Testis (tissue), 3 donors: ENCODE measurements around the gene KLHL40. TPM values are rescaled to one million over a fixed set of nuclear protein-coding genes. Genes with fewer than 3 reads are reported as not detected.

Experiments used
- DNase-seq: peaks from one replicate; pipeline ENCODE4 v3.0.0-alpha.2; 2019
- H3K27ac ChIP-seq, 2 donors: fragments of 200-600 bp; sonication (generic); one replicate each; pipeline ENCODE4 v1.5.1; 2019
- H3K27me3 ChIP-seq: fragments of 200-600 bp; sonication (generic); one replicate; pipeline ENCODE4 v1.5.1; 2019
- H3K36me3 ChIP-seq: fragments of 200-600 bp; sonication (generic); one replicate; pipeline ENCODE4 v1.5.1; 2017; ENCODE audit warnings: low read depth; ENCODE audit errors: missing control alignments
- H3K4me1 ChIP-seq: fragments of 200-600 bp; sonication (generic); one replicate; pipeline ENCODE4 v1.5.1; 2019
- H3K4me3 ChIP-seq, 2 donors: fragments of 200-600 bp; sonication (generic); one replicate each; pipeline ENCODE4 v1.5.1; 2017 to 2019
- H3K9me3 ChIP-seq: fragments of 200-600 bp; sonication (generic); one replicate; pipeline ENCODE4 v1.5.1; 2017
- POLR2A ChIP-seq: fragments of 450-650 bp; IDR thresholded peaks from one replicate; pipeline ENCODE4 v1.6.1; 2017; ENCODE audit warnings: antibody characterized with exemption, mild to moderate bottlenecking, moderate library complexity
- WGBS, 2 donors: methylation state at CpG; one replicate each; pipeline ENCODE4 v1.1.5; 2018; 5-methylcytosine and 5-hydroxymethylcytosine counted together
- intact Hi-C: fragments of 100-400 bp; cut with DNase I; formaldehyde crosslinking; loops from one replicate; pipeline ENCODE4 v1.15.1; 2023; ENCODE audit warnings: low total_unique reads
- polyA plus RNA-seq: library from polyadenylated mRNA; stranded (reverse); fragments of 350-450 nt; fragmentation: Illumina TruSeq; extraction: RNeasy Lipid Tissue Mini Kit (QIAGEN cat#74804); gene quantifications from one replicate; pipeline ENCODE4 v1.2.3, GENCODE V29; 2014; ENCODE audit warnings: low read depth, low replicate concordance; ENCODE audit not compliant: insufficient read depth
- total RNA-seq, 2 donors: library from RNA; depleted of rRNA; stranded (reverse); fragments of >200 nt; gene quantifications; one replicate each; pipeline ENCODE4 v1.2.3, GENCODE V29; 2016
- TF ChIP-seq, protein P1 (sequence below), 3 experiments: fragments of 450-650 bp in 2 of 3; fragments of 200-600 bp in 1 of 3; sonication (generic) in 1 of 3; IDR thresholded peaks; one replicate each; pipeline ENCODE4 v1.5.1; 2016 to 2019; ENCODE audit warnings: antibody characterized with exemption in 3 of 3, mild to moderate bottlenecking in 2 of 3, moderate library complexity in 1 of 3

The KLHL40 gene
- total and polyA plus RNA-seq, 3 donors from 2014 or later = 0.62 to 3.2 (median 3.1) TPM

GRCh38 chr3:42640129-42640528 is 45.2 kb upstream of the KLHL40 start:
- intact Hi-C loops = no loop called here
- DNase-seq = no peak
- H3K9me3 ChIP-seq = no peaks in the 10 kb centered on the region
- no peaks in the 10 kb centered on the region for H3K27me3 ChIP-seq
- no peaks in the 10 kb centered on the region for H3K4me1 ChIP-seq
- H3K36me3 ChIP-seq = no peaks in the 10 kb centered on the region
- no peak for TF ChIP-seq POLR2A
- TF ChIP-seq, protein P1, sequence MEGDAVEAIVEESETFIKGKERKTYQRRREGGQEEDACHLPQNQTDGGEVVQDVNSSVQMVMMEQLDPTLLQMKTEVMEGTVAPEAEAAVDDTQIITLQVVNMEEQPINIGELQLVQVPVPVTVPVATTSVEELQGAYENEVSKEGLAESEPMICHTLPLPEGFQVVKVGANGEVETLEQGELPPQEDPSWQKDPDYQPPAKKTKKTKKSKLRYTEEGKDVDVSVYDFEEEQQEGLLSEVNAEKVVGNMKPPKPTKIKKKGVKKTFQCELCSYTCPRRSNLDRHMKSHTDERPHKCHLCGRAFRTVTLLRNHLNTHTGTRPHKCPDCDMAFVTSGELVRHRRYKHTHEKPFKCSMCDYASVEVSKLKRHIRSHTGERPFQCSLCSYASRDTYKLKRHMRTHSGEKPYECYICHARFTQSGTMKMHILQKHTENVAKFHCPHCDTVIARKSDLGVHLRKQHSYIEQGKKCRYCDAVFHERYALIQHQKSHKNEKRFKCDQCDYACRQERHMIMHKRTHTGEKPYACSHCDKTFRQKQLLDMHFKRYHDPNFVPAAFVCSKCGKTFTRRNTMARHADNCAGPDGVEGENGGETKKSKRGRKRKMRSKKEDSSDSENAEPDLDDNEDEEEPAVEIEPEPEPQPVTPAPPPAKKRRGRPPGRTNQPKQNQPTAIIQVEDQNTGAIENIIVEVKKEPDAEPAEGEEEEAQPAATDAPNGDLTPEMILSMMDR (IDR thresholded peaks at IDR 0.05) = no peak
- H3K27ac ChIP-seq = no peak overlapping the region
- no peak overlapping the region for H3K4me3 ChIP-seq

- Histone ChIP-seq H3K9me3 (no peaks in the 10 kb centered on the region), H3K27ac (no peak overlapping the region), H3K36me3 (no peaks in the 10 kb centered on the region), H3K4me1 (no peaks in the 10 kb centered on the region), H3K27me3 (no peaks in the 10 kb centered on the region), H3K4me3 (no peak overlapping the region)
- DNase-seq = no peak
- WGBS, 2 donors = 92 to 96% methylated on average over 6 of the region's 6 CpGs
- TF ChIP-seq, protein P1 (IDR thresholded peaks at IDR 0.05) = no peak
- no peak for TF ChIP-seq POLR2A
- intact Hi-C loops = no loop called here
These were observed 44.5 kb upstream of the KLHL40 start for GRCh38 chr3:42640771-42641370.

GRCh38 chr3:42647821-42648459 is 37.4 kb upstream of the KLHL40 start:
- Histone ChIP-seq H3K36me3 (no peaks in the 10 kb centered on the region), H3K9me3 (no peaks in the 10 kb centered on the region), H3K27ac (no peak overlapping the region), H3K4me3 (no peak overlapping the region), H3K27me3 (no peaks in the 10 kb centered on the region), H3K4me1 (peaks cover 11% of the 10 kb centered on the region)
- intact Hi-C loops = no loop called here
- TF ChIP-seq POLR2A = no peak
- TF ChIP-seq, protein P1 (IDR thresholded peaks at IDR 0.05) = no peak
- 76 to 83% methylated on average over 5 of the region's 5 CpGs for WGBS, 2 donors
- no peak for DNase-seq

DNA sequence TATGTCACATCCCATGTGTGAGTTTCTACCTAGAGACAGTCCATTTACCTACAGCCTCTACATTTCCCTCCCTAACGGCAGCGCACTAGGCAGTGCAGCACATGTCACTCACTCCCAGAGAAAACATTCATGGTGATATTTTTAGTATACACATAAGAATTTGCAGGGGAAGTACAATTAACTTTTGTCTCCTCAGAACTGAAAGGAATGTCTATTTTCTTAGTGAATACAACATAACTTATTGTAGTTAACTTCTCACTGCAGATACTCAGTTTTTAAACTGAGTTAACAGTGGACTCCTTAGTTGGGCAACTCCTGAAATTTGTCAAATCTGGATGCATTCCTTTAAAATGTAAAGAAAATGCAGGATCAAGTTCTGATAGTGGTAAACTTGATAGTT is 36.3 kb upstream of the KLHL40 start:
- Histone ChIP-seq H3K9me3 (no peaks in the 10 kb centered on the region), H3K4me1 (peaks cover 15% of the 10 kb centered on the region), H3K27ac (no peak overlapping the region), H3K27me3 (no peaks in the 10 kb centered on the region), H3K36me3 (no peaks in the 10 kb centered on the region), H3K4me3 (no peak overlapping the region)
- no peak for DNase-seq
- no peak for TF ChIP-seq POLR2A
- TF ChIP-seq, protein P1 (IDR thresholded peaks at IDR 0.05) = no peak
- WGBS, 2 donors = 61 to 74% methylated on average over 2 of the region's 2 CpGs
- intact Hi-C loops = no loop called here

GRCh38 chr3:42649783-42650182 is 35.6 kb upstream of the KLHL40 start:
- H3K27me3 ChIP-seq = no peaks in the 10 kb centered on the region
- H3K36me3 ChIP-seq = no peaks in the 10 kb centered on the region
- no peak overlapping the region for H3K27ac ChIP-seq
- peaks cover 15% of the 10 kb centered on the region for H3K4me1 ChIP-seq
- TF ChIP-seq, protein P1 (IDR thresholded peaks at IDR 0.05) = no peak
- no peak for TF ChIP-seq POLR2A
- no peaks in the 10 kb centered on the region for H3K9me3 ChIP-seq
- no peak overlapping the region for H3K4me3 ChIP-seq
- WGBS, 2 donors = 85 to 86% methylated on average over 3 to 4 of the region's 4 CpGs
- DNase-seq = no peak
- intact Hi-C loops = loop anchor here (10.0 kb wide), 1 partner anchor 55 kb away; the partner anchor contains the start of gene SS18L2
